ENCODE results near the gene DPAGT1.
"Not testable (repeated sequence)": the region's sequence is repeated elsewhere in the genome, so short reads cannot be mapped to it uniquely, and the experiment has no call there.

Gene DPAGT1

GRCh38 chr11:119101759-119102423 is at the start of gene DPAGT1:
DPAGT1 (minus strand) TSS chr11:119101853; CDS start chr11:119101655, 198 bp downstream.
- DNase-seq (ENCODE audit: insufficient read length, low spot score): peak; percentile 80
- peak; percentile 73 for FAIRE-seq

GRCh38 chr11:119149786-119150275 is 48.2 kb upstream of the DPAGT1 start:
- FAIRE-seq (no peak), DNase-seq (ENCODE audit: insufficient read length, low spot score) (no peak)

- DNase-seq (ENCODE audit: insufficient read length, low spot score) (no peak), FAIRE-seq (peak; percentile 60)
Measured at GRCh38 chr11:119149018-119149785, 47.5 kb upstream of the DPAGT1 start, which contains the start of gene ABCG4. ABCG4 (plus strand) TSS chr11:119149052; CDS start chr11:119149966, 914 bp downstream.

GRCh38 chr11:119148720-119149017 is 47.0 kb upstream of the DPAGT1 start:
- FAIRE-seq (no peak), DNase-seq (ENCODE audit: insufficient read length, low spot score) (no peak)

GRCh38 chr11:119147604-119148333 is 46.1 kb upstream of the DPAGT1 start:
- no peak for DNase-seq (ENCODE audit: insufficient read length, low spot score)
- no peak for FAIRE-seq

- FAIRE-seq (no peak), DNase-seq (ENCODE audit: insufficient read length, low spot score) (no peak)
Measured at GRCh38 chr11:119145551-119145950, 43.9 kb upstream of the DPAGT1 start.

- peak; percentile 86 for FAIRE-seq
Measured at GRCh38 chr11:119144825-119145486, 43.3 kb upstream of the DPAGT1 start.

GRCh38 chr11:119139276-119139675 is 37.6 kb upstream of the DPAGT1 start:
- FAIRE-seq; DNase-seq (ENCODE audit: insufficient read length, low spot score): not testable (repeated sequence)

More at GRCh38 chr11:119144825-119145486, 43.3 kb upstream of the DPAGT1 start:
- peak; percentile 95 for DNase-seq (ENCODE audit: insufficient read length, low spot score)

- DNase-seq (ENCODE audit: insufficient read length, low spot score): no peak
- FAIRE-seq: no peak
Measured at GRCh38 chr11:119134389-119134978, 32.8 kb upstream of the DPAGT1 start.

- DNase-seq (ENCODE audit: insufficient read length, low spot score): no peak
- no peak for FAIRE-seq
Measured at GRCh38 chr11:119130662-119131061, 29.0 kb upstream of the DPAGT1 start.

GRCh38 chr11:119126675-119127268 is 25.1 kb upstream of the DPAGT1 start:
- DNase-seq (ENCODE audit: insufficient read length, low spot score): no peak
- no peak for FAIRE-seq

GRCh38 chr11:119125821-119126220 is 24.2 kb upstream of the DPAGT1 start:
- DNase-seq (ENCODE audit: insufficient read length, low spot score): no peak
- FAIRE-seq: no peak

GRCh38 chr11:119121811-119122124 is 20.1 kb upstream of the DPAGT1 start:
- FAIRE-seq (no peak), DNase-seq (ENCODE audit: insufficient read length, low spot score) (no peak)

GRCh38 chr11:119121008-119121810 is 19.6 kb upstream of the DPAGT1 start, which contains the start of gene HINFP:
HINFP (plus strand) TSS chr11:119121580; CDS start chr11:119126945, 5,365 bp downstream.
- peak; percentile 98 for DNase-seq (ENCODE audit: insufficient read length, low spot score)
- peak; percentile 99 for FAIRE-seq

GRCh38 chr11:119120639-119121007 is 19.0 kb upstream of the DPAGT1 start:
- DNase-seq (ENCODE audit: insufficient read length, low spot score): peak; percentile 25
- no peak for FAIRE-seq

- DNase-seq (ENCODE audit: insufficient read length, low spot score) (no peak), FAIRE-seq (no peak)
Measured at GRCh38 chr11:119118946-119119345, 17.3 kb upstream of the DPAGT1 start.

- FAIRE-seq (no peak), DNase-seq (ENCODE audit: insufficient read length, low spot score) (no peak)
Measured at GRCh38 chr11:119118227-119118626, 16.6 kb upstream of the DPAGT1 start.

GRCh38 chr11:119117004-119117706 is 15.5 kb upstream of the DPAGT1 start:
- FAIRE-seq (no peak), DNase-seq (ENCODE audit: insufficient read length, low spot score) (no peak)

- FAIRE-seq: no peak
- DNase-seq (ENCODE audit: insufficient read length, low spot score): no peak
Measured at GRCh38 chr11:119116601-119117000, 14.9 kb upstream of the DPAGT1 start.
